Esophagus muscularis mucosa (tissue), 3 donors: Measurements from ENCODE around the gene TNFRSF14.

Experiments used
- POLR2A ChIP-seq: fragments of 450-650 bp; IDR thresholded peaks from one replicate; pipeline ENCODE4 v1.6.1; 2017; ENCODE audit warnings: antibody characterized with exemption, moderate library complexity, mild to moderate bottlenecking, low read depth
- TF ChIP-seq, protein P1 (sequence below), 3 experiments: fragments of 200-600 bp in 2 of 3; fragments of 450-650 bp in 1 of 3; sonication (generic) in 2 of 3; IDR thresholded peaks; one replicate each; pipeline ENCODE4 v1.5.1; 2017 to 2019; ENCODE audit warnings: antibody characterized with exemption in 3 of 3, mild to moderate bottlenecking in 2 of 3, moderate library complexity in 1 of 3

- TF ChIP-seq, protein P1, sequence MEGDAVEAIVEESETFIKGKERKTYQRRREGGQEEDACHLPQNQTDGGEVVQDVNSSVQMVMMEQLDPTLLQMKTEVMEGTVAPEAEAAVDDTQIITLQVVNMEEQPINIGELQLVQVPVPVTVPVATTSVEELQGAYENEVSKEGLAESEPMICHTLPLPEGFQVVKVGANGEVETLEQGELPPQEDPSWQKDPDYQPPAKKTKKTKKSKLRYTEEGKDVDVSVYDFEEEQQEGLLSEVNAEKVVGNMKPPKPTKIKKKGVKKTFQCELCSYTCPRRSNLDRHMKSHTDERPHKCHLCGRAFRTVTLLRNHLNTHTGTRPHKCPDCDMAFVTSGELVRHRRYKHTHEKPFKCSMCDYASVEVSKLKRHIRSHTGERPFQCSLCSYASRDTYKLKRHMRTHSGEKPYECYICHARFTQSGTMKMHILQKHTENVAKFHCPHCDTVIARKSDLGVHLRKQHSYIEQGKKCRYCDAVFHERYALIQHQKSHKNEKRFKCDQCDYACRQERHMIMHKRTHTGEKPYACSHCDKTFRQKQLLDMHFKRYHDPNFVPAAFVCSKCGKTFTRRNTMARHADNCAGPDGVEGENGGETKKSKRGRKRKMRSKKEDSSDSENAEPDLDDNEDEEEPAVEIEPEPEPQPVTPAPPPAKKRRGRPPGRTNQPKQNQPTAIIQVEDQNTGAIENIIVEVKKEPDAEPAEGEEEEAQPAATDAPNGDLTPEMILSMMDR (IDR thresholded peaks at IDR 0.05): no peak
- no peak for TF ChIP-seq POLR2A
Measured at GRCh38 chr1:2593251-2593878, 37.2 kb downstream of the TNFRSF14 start.
